Lower lobe of right lung (tissue), 2 donors: ENCODE measurements around the gene COL12A1. TPM values are rescaled to one million over a fixed set of nuclear protein-coding genes. Genes with fewer than 3 reads are reported as not detected.

Experiments used
- ATAC-seq, 2 donors: fragments of 200-7000 bp; cut with Tn5 transposase; one replicate each; pipeline ENCODE4 v1.9.1; 2020 to 2022; ENCODE audit warnings: mild to moderate bottlenecking in 2 of 2, moderate library complexity in 2 of 2
- DNase-seq: peaks from one replicate; pipeline ENCODE4 v3.0.0-alpha.2; 2020
- H3K27ac ChIP-seq: fragments of 200-600 bp; one replicate; pipeline ENCODE4 v1.8.0; 2022
- H3K27me3 ChIP-seq: fragments of 200-600 bp; one replicate; pipeline ENCODE4 v1.8.0; 2022; ENCODE audit warnings: low read depth
- H3K36me3 ChIP-seq: fragments of 200-600 bp; one replicate; pipeline ENCODE4 v1.8.0; 2022; ENCODE audit warnings: mild to moderate bottlenecking
- H3K4me1 ChIP-seq: fragments of 200-600 bp; one replicate; pipeline ENCODE4 v1.8.0; 2022
- H3K4me3 ChIP-seq: fragments of 200-600 bp; one replicate; pipeline ENCODE4 v1.8.0; 2022; ENCODE audit warnings: mild to moderate bottlenecking
- H3K9me3 ChIP-seq: fragments of 200-600 bp; one replicate; pipeline ENCODE4 v1.8.0; 2022
- intact Hi-C: fragments of 100-400 bp; cut with DNase I; formaldehyde crosslinking; loops from one replicate; pipeline ENCODE4 v1.11.0; 2022
- total RNA-seq: library from RNA; stranded (reverse); fragmentation: NEBNext Ultra II Directional; extraction: Animal tissue kit (Norgen Biotek cat#: 25700); gene quantifications from one replicate; pipeline ENCODE4 v1.2.1, GENCODE V29; 2021
- TF ChIP-seq, protein P1 (sequence below): fragments of 200-600 bp; IDR thresholded peaks from one replicate; pipeline ENCODE4 v1.8.0; 2022; ENCODE audit warnings: antibody characterized with exemption, mild to moderate bottlenecking
- donor health status: DM: no; HTN: yes; CAD: no; lungs with severe emphysema.

The COL12A1 gene
- total RNA-seq, 1 donor from 2014 or later = 36.6 TPM

DNA sequence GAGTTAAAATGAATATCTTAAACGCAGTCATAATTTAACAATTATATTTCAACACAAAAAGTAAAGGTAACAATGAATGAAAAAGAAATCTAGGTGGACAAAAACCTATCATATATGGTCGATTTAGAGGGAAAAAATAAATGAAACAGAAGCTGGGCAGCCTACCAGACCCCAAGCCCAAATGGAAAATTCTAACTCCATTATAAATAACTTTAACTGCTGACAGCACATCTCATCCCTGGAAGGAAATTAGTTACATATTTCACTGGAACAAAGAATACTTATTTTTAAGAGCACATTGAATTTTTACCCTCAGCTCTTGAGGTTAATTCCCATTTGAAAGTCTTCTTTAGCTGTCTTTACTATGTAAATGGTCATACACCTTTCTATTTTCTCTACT is 39.1 kb downstream of the COL12A1 start:
- H3K36me3 ChIP-seq = no peaks in the 10 kb centered on the region
- no peak overlapping the region for H3K4me3 ChIP-seq
- ATAC-seq = no peak
- TF ChIP-seq, protein P1, sequence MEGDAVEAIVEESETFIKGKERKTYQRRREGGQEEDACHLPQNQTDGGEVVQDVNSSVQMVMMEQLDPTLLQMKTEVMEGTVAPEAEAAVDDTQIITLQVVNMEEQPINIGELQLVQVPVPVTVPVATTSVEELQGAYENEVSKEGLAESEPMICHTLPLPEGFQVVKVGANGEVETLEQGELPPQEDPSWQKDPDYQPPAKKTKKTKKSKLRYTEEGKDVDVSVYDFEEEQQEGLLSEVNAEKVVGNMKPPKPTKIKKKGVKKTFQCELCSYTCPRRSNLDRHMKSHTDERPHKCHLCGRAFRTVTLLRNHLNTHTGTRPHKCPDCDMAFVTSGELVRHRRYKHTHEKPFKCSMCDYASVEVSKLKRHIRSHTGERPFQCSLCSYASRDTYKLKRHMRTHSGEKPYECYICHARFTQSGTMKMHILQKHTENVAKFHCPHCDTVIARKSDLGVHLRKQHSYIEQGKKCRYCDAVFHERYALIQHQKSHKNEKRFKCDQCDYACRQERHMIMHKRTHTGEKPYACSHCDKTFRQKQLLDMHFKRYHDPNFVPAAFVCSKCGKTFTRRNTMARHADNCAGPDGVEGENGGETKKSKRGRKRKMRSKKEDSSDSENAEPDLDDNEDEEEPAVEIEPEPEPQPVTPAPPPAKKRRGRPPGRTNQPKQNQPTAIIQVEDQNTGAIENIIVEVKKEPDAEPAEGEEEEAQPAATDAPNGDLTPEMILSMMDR = no peak
- H3K4me1 ChIP-seq = no peaks in the 10 kb centered on the region
- H3K27me3 ChIP-seq = no peaks in the 10 kb centered on the region
- no peak for DNase-seq
- intact Hi-C loops = no loop called here
- no peaks in the 10 kb centered on the region for H3K9me3 ChIP-seq
- H3K27ac ChIP-seq = no peak overlapping the region

DNA sequence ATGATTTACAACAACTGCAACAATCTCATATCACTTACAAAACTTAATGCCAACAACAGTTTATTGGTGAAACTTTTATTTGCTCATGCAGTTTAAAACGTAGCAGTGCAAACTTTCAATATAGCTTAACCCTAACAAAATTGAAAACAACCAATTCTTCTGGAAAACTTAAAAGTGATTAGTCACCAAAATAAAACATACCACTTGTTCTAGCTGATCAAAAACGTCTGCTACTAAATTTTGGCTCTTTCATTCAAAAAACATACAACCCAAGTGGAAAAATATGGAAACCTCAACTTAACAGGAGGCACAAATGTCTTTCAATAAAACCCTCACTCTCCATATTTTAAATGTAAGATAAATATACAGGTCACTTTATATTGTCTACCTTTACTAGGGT is 39.6 kb downstream of the COL12A1 start:
- intact Hi-C loops = no loop called here
- Histone ChIP-seq H3K9me3 (no peaks in the 10 kb centered on the region), H3K27ac (no peak overlapping the region), H3K4me1 (no peaks in the 10 kb centered on the region), H3K27me3 (no peaks in the 10 kb centered on the region), H3K4me3 (no peak overlapping the region), H3K36me3 (no peaks in the 10 kb centered on the region)
- ATAC-seq (no peak), DNase-seq (no peak)
- TF ChIP-seq, protein P1 = no peak

DNA sequence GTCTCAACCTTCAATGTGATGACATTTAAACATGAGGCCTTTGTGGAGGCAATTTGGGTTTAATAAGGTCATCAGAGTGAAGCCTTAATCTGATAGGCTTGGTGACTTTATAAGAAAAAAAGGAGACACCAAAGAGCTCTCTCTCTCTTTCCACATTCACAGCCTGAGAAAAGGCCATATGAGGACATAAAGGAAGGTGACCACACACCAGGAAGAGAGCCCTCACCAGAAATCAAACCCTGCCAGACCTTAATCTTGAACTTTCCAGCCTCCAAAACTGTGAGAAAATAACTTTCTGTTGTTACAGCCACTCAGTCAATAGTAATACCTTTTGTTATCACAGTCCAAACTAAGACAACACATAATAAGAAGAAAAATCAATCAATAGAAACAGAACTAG is 47.7 kb downstream of the COL12A1 start:
- H3K36me3 ChIP-seq = no peaks in the 10 kb centered on the region
- ATAC-seq (no peak), DNase-seq (no peak)
- H3K9me3 ChIP-seq = no peaks in the 10 kb centered on the region
- no peaks in the 10 kb centered on the region for H3K4me1 ChIP-seq
- H3K27me3 ChIP-seq = no peaks in the 10 kb centered on the region
- H3K4me3 ChIP-seq = no peak overlapping the region
- TF ChIP-seq, protein P1 = no peak
- intact Hi-C loops = no loop called here
- no peak overlapping the region for H3K27ac ChIP-seq

DNA sequence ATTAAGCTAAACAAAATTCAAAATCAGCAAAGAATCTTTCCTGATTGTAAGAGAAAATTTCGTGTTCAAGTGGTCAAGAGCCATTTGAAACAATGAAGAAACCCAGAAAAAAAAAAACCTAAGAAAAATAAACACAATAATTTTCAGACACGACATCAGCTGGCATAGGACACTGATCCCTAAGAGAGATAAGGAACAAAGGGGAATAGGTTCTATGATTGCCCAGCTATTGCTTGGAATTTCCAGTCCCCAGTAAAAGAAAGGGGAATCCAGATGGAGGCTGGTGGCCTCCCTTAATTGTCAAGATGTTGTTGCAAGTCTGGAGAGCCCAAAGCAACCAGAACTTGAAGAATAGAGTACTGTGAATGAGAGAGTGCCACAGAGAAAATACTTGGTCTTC is 48.5 kb downstream of the COL12A1 start:
- no peak for ATAC-seq
- H3K9me3 ChIP-seq = no peaks in the 10 kb centered on the region
- no peak for DNase-seq
- H3K4me1 ChIP-seq = no peaks in the 10 kb centered on the region
- TF ChIP-seq, protein P1 = no peak
- intact Hi-C loops = no loop called here
- H3K4me3 ChIP-seq = no peak overlapping the region
- no peaks in the 10 kb centered on the region for H3K36me3 ChIP-seq
- no peaks in the 10 kb centered on the region for H3K27me3 ChIP-seq
- no peak overlapping the region for H3K27ac ChIP-seq

DNA sequence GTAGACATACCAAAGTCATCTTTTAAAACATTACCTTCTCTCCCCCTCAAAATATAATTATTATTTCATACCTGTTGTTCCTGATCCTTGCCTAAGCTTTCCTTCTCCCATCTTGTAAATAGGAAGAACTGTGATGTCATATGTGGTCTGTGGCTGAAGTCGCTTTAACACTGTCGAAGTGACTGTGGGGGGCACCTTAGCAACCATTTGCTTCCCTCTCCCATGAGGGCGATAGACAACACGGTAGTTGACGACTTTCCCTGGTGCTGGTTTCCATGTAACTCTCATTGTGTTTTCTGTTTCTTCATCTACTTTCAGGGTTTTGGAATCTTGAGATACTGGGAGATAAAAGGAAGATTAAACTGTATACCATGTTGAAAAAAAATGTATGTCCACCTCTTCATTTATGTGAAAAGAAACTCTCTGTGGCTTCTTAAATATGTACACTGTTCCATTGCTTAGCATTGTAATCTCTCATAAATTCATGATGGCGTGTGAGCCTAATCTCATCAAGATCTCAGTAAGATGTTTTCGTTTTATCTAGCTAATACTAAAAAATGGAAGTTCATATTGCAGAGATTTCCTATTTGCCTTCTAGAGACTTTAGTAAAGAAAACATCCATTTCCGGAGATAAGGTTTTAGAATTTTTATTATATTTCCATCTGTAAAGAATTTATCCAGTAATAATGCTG is 49.5 kb downstream of the COL12A1 start:
- ATAC-seq (no peak), DNase-seq (no peak)
- no peaks in the 10 kb centered on the region for H3K27me3 ChIP-seq
- TF ChIP-seq, protein P1 = no peak
- no peaks in the 10 kb centered on the region for H3K9me3 ChIP-seq
- no peak overlapping the region for H3K4me3 ChIP-seq
- intact Hi-C loops = no loop called here
- no peaks in the 10 kb centered on the region for H3K4me1 ChIP-seq
- no peaks in the 10 kb centered on the region for H3K36me3 ChIP-seq
- no peak overlapping the region for H3K27ac ChIP-seq
